COR-L47 (cell line): ENCODE data around the gene ATP8B3.

ENCODE experiments used
- DNase-seq: peaks from one replicate; lab custom pipeline; 2025; lab: John Stamatoyannopoulos, UW

Gene ATP8B3

DNA sequence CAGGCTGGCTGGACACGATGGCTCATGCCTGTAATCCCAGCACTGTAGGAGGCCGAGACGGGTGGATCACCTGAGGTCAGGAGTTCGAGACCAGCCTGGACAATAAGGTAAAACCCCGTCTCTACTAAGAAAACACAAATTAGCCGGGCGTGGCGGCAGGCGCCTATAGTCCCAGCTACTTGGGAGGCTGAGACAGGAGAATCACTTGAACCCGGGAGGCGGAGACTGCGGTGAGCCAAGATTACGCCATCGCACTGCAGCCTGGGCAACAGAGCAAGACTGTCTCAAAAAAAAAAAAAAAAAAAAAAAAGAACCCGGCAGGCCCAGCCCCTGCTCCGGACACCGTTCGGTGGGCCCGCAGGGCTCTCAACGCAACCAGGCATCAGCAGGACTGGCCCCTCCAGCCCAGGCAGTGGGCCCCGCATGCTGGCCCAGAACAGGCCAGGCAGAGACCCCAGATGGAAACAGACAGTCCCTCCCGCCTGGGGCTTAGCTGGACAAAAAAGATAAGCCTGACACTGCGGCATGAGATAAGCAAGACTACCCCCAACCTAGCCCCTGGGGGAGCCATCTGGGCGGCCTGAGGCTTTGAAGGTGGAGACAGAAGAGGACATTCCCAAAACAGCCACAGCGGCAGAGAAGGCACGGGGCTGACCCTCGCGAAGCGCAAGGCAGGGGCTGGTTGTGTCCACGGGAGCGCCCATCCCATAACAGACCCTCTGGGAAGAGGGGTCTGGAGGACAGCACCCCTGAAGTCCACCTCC lies 24.6 kb upstream of the ATP8B3 start:
- no peak for DNase-seq

DNA sequence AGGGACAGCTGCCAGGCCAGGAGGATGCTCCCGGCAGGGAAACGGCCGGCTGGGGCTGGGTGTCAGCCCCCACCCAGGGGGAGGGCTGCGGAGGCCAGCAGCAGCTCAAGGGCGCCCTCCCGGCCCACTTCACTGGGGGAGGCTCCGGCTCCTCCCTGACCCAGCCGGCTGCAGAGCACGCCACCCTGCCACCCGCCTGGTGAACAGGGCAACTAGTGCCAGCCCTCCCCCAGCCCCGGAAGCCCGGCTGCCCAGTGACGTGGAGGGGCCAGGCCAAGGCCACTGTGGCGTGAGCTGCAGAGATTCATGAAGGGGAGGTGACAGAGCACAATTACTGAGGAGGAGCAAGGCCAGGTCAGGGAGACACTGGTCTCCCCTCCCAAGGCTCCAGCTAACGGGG lies 21.5 kb upstream of the ATP8B3 start:
- no peak for DNase-seq

GRCh38 chr19:1832046-1832663 lies 20.1 kb upstream of the ATP8B3 start:
- no peak for DNase-seq

DNA sequence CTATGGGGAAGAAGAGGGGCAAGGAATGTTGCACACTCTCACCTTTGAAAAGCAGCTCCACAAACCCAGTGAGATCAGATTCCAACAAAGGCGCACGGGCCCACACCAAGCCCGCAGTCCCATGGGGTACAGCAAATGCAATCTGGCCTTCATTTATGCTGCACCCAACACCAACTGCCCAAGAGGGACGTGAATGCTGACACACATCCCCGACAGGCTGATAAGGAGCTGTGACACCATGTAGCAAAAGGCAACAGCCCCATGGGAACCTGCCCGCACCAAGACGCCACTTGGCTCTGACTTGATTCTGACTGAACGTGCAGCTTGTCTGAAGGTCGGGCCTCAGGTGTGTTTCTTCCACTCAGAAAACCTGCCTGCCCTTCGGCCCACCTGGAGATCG lies 18.9 kb upstream of the ATP8B3 start:
- no peak for DNase-seq

GRCh38 chr19:1830568-1830967 lies 18.5 kb upstream of the ATP8B3 start:
- DNase-seq = no peak

- DNase-seq = no peak
Observed at GRCh38 chr19:1829958-1830357, 17.9 kb upstream of the ATP8B3 start.

DNA sequence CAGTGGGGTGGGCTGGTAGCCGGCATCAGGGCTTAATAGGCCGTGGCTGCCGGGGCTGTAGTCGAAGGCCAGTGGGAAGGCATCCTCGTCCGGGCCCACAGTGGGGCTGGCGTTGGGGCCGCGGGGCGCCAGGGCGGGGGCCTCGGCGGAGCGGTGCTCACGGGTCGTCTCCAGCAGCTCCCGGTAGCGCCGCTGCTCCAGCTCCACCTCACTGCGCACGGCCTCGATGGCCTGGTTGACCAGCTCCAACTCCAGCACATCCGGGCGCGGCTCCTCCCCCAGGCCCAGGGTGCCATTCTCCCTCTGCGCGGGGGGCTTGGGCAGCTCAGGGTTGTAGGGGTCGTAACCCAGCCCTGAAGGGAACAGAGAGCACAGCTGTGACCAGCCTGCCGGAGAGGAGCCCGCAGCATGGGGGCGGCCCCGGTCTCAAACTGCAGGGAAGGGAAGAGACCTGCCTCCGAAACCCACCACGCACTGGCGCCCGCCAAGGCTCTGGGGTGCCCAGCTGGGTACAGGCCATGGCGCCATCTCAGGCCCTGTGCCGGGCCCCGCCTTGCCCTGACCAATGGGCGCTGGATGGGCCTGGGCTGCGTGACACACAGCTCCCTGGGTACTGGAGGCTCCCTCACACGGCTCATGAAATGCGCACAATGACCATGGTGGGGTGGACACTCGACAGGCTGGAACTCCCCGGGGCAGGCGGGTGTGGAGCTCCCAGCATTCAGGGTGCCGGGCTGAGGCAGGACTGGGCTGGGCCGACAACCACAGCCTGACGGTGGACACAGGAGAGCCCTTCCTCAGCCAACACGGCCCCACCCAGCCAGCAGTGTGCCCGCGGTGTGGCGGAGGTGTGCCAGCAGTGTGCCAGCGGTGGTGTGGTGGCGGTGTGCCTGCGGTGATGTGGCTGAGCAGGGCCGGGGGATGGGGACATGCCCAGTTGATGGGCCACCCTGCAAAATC lies 16.5 kb upstream of the ATP8B3 start:
- no peak for DNase-seq

DNA sequence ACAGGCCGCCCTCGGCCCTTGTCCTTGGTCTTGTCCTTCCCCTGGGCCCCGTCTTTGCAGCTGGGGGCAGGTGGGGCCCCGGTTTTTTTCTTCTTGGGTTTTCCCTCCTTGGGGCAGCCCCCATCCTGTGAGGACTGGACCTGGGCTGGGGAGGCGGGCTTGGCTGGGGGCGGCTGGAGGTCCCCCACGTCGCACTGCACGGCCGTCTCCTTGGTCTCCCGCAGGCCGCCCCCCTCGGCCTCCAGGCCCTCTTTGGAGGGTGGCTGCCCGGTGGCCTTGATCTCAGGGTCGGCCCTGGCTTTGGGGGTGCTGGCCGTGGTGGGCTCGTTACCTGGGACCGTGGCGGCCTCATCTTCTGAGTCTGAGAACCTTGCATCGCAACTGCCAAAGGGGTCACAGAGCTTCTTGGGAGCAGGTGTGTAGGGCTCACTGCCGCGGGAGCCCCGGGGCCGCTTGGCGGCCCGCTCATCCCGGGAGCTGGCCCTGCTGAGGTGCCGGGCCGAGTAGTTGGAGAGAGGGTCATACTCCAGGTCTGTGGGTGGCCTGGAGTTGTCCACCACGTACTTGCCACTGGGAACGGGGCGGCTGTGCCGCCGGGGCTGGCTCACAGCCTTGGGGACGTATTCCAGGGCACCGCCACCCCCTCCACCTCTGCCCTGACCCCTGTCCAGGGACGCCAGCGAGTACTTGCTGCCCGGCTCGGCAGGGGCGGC lies 15.6 kb upstream of the ATP8B3 start:
- DNase-seq = no peak

GRCh38 chr19:1826557-1827521 lies 14.8 kb upstream of the ATP8B3 start:
- no peak for DNase-seq

DNA sequence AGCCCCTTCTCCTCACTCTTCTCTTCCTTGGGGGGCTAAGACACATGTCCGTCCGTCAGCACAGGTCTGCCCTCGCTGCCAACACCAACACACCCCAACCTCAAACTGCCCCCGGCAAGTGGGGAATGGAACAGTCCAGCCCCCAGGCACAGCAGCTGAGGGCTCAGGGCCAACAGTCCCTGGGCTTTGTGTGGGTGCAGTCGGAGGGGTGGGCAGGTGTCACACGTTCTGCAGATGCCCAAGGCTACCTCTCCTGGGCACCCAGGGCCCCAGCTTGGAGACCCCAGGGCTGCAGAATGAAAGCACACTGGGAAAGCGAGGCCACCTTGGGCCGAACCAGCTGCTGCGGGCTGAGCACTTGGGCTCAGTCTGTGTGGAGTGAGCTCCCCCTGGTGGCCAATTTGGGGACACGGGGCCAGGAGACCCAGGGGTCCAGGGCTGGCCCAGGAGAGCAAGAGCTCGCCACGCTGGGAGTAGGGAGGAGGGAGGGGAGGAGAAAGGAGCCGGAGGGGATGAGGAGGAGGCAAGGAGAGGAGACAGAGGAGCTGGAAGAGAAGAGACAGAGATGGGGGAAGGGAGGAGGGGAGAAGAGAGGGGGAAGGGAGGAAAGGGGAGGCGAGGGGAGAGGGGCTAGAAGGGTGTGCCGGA lies 14.0 kb upstream of the ATP8B3 start:
- DNase-seq = peak; percentile 70

GRCh38 chr19:1824252-1824622 lies 12.2 kb upstream of the ATP8B3 start:
- no peak for DNase-seq

DNA sequence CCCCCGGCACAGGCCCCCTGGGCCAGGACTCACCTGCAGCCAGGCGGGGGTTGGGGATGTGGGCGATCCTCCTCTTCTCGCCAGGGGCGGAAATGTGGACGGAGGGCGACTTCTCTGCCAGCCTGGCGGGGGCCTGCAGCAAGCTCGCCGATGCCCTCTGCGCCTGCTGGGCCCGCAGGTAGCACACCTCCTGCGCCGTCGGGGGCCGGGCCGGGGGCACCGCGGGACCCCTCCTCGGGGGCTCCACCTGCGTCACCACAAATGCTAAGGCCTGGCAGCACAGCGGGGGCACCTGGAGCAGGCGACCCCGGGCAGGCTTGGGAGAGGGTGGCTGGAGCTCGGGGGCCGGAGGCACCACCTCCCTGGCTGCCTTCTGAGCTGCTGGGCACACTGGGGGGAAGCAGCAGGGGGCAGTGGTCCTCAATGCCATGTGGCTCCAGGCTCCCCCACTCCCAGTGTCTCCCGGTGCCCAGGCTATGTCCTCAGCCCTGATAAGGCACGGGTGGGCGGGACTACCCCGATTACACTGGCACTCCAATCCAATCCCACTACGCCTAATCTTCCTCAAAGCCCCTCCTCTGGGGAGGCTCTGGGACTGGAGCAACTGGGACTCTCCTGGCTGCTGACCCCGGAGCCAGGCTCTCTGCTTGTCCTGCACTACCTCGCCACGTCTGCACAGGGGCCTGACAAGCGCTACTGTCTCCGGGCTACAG lies 11.6 kb upstream of the ATP8B3 start:
- no peak for DNase-seq

DNA sequence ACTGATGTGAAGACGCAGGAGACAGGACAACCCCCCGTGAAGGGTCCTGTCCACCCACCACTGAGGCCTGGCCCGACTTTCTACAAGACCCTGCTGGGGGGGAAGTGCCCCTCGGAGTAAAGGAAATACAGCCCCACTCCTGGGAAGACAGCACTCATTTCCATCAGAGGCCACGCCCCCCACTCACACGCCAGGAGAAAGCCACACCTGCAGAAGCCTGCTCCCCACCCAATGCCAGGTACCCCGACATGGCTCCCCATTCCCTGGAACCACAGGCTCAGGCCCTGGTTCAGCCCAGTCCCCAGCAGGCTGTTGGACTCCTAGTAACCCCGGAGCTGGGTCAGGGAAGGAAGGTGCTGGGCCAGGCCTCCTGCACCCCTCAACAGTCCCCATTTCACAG lies 10.9 kb upstream of the ATP8B3 start:
- DNase-seq = no peak

GRCh38 chr19:1822210-1822609 lies 10.1 kb upstream of the ATP8B3 start:
- no peak for DNase-seq

- DNase-seq = no peak
Observed at GRCh38 chr19:1819341-1820255, 7.5 kb upstream of the ATP8B3 start.

GRCh38 chr19:1818549-1819195 lies 6.6 kb upstream of the ATP8B3 start:
- DNase-seq = no peak

DNA sequence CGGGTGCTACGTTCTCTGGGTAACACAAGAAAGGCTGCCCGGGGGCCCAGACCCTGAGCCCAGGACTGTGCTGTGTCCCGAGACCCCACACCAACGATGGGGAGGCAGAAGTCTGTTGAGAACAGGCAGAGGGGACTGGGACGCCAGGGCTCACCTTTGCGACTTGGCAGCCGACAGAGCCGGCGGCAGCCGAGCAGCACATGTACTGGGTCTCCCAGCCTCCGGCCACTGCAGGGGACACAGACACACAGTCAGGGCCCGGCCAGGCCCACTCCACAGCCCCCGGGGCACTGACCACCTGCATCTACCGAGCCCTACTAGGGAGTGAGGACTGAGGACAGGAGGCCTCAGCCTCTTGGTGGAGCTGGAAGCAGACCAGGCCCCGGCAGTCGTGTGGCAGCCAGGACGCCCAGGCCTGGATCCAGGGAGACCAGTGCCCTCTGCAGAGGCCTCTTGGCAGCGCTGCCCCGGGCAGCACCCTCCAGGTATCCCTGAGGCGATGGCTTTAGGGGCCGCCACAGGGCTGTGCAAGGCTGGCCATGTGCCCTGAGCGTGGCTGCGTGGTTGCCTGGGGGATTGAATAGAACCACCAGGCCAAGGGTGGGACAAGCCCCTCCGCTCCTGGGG lies 5.6 kb upstream of the ATP8B3 start:
- DNase-seq = no peak
